ENCODE measurements around the gene HIVEP1.

The HIVEP1 gene

DNA sequence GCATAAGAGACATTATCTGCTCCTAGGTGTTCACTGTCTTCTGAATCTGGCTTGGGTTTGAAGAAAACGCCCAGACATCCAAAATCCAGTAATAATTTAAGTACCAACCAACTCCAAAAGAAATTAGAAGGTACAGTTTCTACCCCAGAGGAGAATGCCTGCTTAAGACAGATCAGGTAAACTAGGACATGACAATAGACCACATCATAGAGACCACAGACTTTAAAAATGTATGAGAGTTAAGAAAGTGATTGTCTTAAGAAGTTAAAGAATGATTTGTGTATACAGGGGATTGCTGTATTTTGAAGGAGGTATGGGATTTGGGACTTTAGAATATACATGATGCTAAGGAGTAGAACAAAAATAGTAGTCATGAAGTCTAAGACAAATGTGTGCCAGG, 157.3 kb downstream of the HIVEP1 start:
- Histone ChIP-seq H3K4me3 (ENCODE audit: low read depth, low read length) (no peak overlapping the region), H3K36me3 (ENCODE audit: control insufficient read depth in 2 of 2, insufficient read depth in 1 of 2, low read length in 2 of 2) (no peaks in the 10 kb centered on the region), H3K27ac (ENCODE audit: extremely low read depth, low read depth, low read length) (no peak overlapping the region), H3K9me3 (ENCODE audit: control insufficient read depth, insufficient read depth, low read depth, low read length) (no peaks in the 10 kb centered on the region), H3K4me1 (ENCODE audit: control insufficient read depth, insufficient read depth, low read length) (peaks cover 14% of the 10 kb centered on the region)
- POLR2A ChIA-PET = no interaction called here
- CTCF ChIA-PET = no interaction called here
- no peak for TF ChIP-seq GFI1B (tag by site-specific recombination; IDR thresholded peaks at IDR 0.05)
- no peak for TF ChIP-seq PBX3 (CRISPR knock-in tag; IDR thresholded peaks at IDR 0.05)
- no peak for TF ChIP-seq ZNF626 (tag by site-specific recombination; IDR thresholded peaks at IDR 0.05)
- no peak for TF ChIP-seq PRDM1 (tag by site-specific recombination; IDR thresholded peaks at IDR 0.05)

GRCh38 chr6:12170351-12171092, 158.4 kb downstream of the HIVEP1 start:
- Histone ChIP-seq H3K9me3 (ENCODE audit: control insufficient read depth, insufficient read depth, low read depth, low read length) (no peaks in the 10 kb centered on the region), H3K27ac (ENCODE audit: extremely low read depth, low read depth, low read length) (no peak overlapping the region), H3K4me3 (ENCODE audit: low read depth, low read length) (no peak overlapping the region), H3K4me1 (ENCODE audit: control insufficient read depth, insufficient read depth, low read length) (peaks cover 14% of the 10 kb centered on the region), H3K36me3 (ENCODE audit: control insufficient read depth in 2 of 2, insufficient read depth in 1 of 2, low read length in 2 of 2) (no peaks in the 10 kb centered on the region)
- TF ChIP-seq ZNF558 (tag by site-specific recombination; IDR thresholded peaks at IDR 0.05) (no peak), ZFP3 (tag by site-specific recombination; IDR thresholded peaks at IDR 0.05; ENCODE audit: low read depth) (no peak), ZNF214 (tag by site-specific recombination; IDR thresholded peaks at IDR 0.05; ENCODE audit: borderline replicate concordance) (no peak), INSM2 (tag by site-specific recombination; IDR thresholded peaks at IDR 0.05) (no peak), ZNF350 (tag by site-specific recombination; IDR thresholded peaks at IDR 0.05) (no peak), ZNF362 (tag by site-specific recombination; IDR thresholded peaks at IDR 0.05) (no peak), GLI4 (tag by site-specific recombination; IDR thresholded peaks at IDR 0.05) (no peak), ZNF510 (tag by site-specific recombination; IDR thresholded peaks at IDR 0.05; ENCODE audit: insufficient replicate concordance) (no peak), ZNF175 (tag by site-specific recombination; IDR thresholded peaks at IDR 0.05) (no peak), YY2 (tag by site-specific recombination; IDR thresholded peaks at IDR 0.05) (no peak), ZNF223 (tag by site-specific recombination; IDR thresholded peaks at IDR 0.05) (no peak), ZXDB (tag by site-specific recombination; IDR thresholded peaks at IDR 0.05) (no peak), OSR2 (tag by site-specific recombination; IDR thresholded peaks at IDR 0.05) (no peak), ZNF121 (tag by site-specific recombination; IDR thresholded peaks at IDR 0.05) (no peak), ZNF146 (tag by site-specific recombination; IDR thresholded peaks at IDR 0.05) (no peak), SETDB1 (IDR thresholded peaks at IDR 0.05; ENCODE audit: insufficient read length, low read length) (no peak), ZNF2 (tag by site-specific recombination; IDR thresholded peaks at IDR 0.05) (no peak)
- TF ChIP-seq, protein P1, sequence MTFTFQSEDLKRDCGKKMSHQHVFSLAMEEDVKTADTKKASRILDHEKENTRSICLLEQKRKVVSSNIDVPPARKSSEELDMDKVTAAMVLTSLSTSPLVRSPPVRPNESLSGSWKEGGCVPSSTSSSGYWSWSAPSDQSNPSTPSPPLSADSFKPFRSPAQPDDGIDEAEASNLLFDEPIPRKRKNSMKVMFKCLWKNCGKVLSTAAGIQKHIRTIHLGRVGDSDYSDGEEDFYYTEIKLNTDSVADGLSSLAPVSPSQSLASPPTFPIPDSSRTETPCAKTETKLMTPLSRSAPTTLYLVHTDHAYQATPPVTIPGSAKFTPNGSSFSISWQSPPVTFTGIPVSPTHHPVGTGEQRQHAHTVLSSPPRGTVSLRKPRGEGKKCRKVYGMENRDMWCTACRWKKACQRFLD (tag by site-specific recombination; IDR thresholded peaks at IDR 0.05) = no peak
- TF ChIP-seq, protein P2, sequence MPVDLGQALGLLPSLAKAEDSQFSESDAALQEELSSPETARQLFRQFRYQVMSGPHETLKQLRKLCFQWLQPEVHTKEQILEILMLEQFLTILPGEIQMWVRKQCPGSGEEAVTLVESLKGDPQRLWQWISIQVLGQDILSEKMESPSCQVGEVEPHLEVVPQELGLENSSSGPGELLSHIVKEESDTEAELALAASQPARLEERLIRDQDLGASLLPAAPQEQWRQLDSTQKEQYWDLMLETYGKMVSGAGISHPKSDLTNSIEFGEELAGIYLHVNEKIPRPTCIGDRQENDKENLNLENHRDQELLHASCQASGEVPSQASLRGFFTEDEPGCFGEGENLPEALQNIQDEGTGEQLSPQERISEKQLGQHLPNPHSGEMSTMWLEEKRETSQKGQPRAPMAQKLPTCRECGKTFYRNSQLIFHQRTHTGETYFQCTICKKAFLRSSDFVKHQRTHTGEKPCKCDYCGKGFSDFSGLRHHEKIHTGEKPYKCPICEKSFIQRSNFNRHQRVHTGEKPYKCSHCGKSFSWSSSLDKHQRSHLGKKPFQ (tag by site-specific recombination; IDR thresholded peaks at IDR 0.05) = no peak
- TF ChIP-seq, protein P3, sequence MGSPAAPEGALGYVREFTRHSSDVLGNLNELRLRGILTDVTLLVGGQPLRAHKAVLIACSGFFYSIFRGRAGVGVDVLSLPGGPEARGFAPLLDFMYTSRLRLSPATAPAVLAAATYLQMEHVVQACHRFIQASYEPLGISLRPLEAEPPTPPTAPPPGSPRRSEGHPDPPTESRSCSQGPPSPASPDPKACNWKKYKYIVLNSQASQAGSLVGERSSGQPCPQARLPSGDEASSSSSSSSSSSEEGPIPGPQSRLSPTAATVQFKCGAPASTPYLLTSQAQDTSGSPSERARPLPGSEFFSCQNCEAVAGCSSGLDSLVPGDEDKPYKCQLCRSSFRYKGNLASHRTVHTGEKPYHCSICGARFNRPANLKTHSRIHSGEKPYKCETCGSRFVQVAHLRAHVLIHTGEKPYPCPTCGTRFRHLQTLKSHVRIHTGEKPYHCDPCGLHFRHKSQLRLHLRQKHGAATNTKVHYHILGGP (tag by site-specific recombination; IDR thresholded peaks at IDR 0.05) = no peak
- ChIA-PET CTCF (interaction anchor here (0.6 to 1.1 kb wide), 2 partner anchors 64 to 119 kb away, joined by 3 to 5 read pairs; no protein-coding TSS in a partner anchor), POLR2A (interaction anchor here (0.6 kb wide), 1 partner anchor 164 kb away, joined by 3 read pairs; no protein-coding TSS in a partner anchor)

Measured in HEK293 (cell line).